HG03354 (cell line): ENCODE data around the gene GPRIN3.
"Not testable (repeated sequence)": the region's sequence is repeated elsewhere in the genome, so short reads cannot be mapped to it uniquely, and the experiment has no call there.

Experiments
- ATAC-seq: cut with Tn5 transposase; IDR thresholded peaks from one replicate; pipeline ENCODE4 v1.9.1; 2021; ENCODE audit warnings: mild to moderate bottlenecking; ENCODE audit not compliant: unreplicated experiment, poor library complexity, severe bottlenecking

The GPRIN3 gene

GRCh38 chr4:89267392-89267791 is 40.2 kb downstream of the GPRIN3 start:
- ATAC-seq, result no peak

GRCh38 chr4:89266128-89266527 is 41.5 kb downstream of the GPRIN3 start:
- ATAC-seq, result no peak

GRCh38 chr4:89263265-89263664 is 44.3 kb downstream of the GPRIN3 start:
- ATAC-seq, result no peak

- no peak for ATAC-seq
These were observed 48.1 kb downstream of the GPRIN3 start for GRCh38 chr4:89259301-89260028.

- no peak for ATAC-seq
These were observed 49.1 kb downstream of the GPRIN3 start for GRCh38 chr4:89258506-89258905.

GRCh38 chr4:89257376-89257775 is 50.2 kb downstream of the GPRIN3 start:
- no peak for ATAC-seq

- ATAC-seq, result no peak
These were observed 51.3 kb downstream of the GPRIN3 start for GRCh38 chr4:89256203-89256800.

GRCh38 chr4:89254847-89255246 is 52.8 kb downstream of the GPRIN3 start:
- ATAC-seq, result peak; percentile 73

GRCh38 chr4:89254347-89254746 is 53.3 kb downstream of the GPRIN3 start:
- not testable (repeated sequence) for ATAC-seq

- no peak for ATAC-seq
These were observed 53.7 kb downstream of the GPRIN3 start for GRCh38 chr4:89253935-89254334.

GRCh38 chr4:89253311-89253710 is 54.3 kb downstream of the GPRIN3 start:
- ATAC-seq, result no peak

- ATAC-seq, result no peak
These were observed 56.2 kb downstream of the GPRIN3 start for GRCh38 chr4:89251396-89251795.

- no peak for ATAC-seq
These were observed 57.8 kb downstream of the GPRIN3 start for GRCh38 chr4:89249716-89250361.

GRCh38 chr4:89249313-89249712 is 58.3 kb downstream of the GPRIN3 start:
- ATAC-seq, result no peak

GRCh38 chr4:89248879-89249281 is 58.7 kb downstream of the GPRIN3 start:
- no peak for ATAC-seq

- no peak for ATAC-seq
These were observed 59.6 kb downstream of the GPRIN3 start for GRCh38 chr4:89247951-89248350.

GRCh38 chr4:89245459-89245858 is 62.1 kb downstream of the GPRIN3 start:
- no peak for ATAC-seq

GRCh38 chr4:89243733-89244252 is 63.8 kb downstream of the GPRIN3 start:
- ATAC-seq, result no peak

- no peak for ATAC-seq
These were observed 64.5 kb downstream of the GPRIN3 start for GRCh38 chr4:89242864-89243732.

- ATAC-seq, result no peak
These were observed 65.4 kb downstream of the GPRIN3 start for GRCh38 chr4:89242216-89242615.
